Skeletal muscle tissue (tissue), 4 donors: ENCODE data around the gene HMCN1. TPM values are rescaled to one million over a fixed set of nuclear protein-coding genes. Genes with fewer than 3 reads are reported as not detected.
"Not testable (repeated sequence)": the region's sequence is repeated elsewhere in the genome, so short reads cannot be mapped to it uniquely, and the experiment has no call there.

Experiments
- H3K27ac ChIP-seq: one replicate; pipeline ENCODE4 v1.7.0; 2013; ENCODE audit warnings: mild to moderate bottlenecking, low read depth, low read length, inconsistent platforms
- H3K27me3 ChIP-seq, 3 donors: one replicate each; pipeline ENCODE4 v1.7.0; 2013; ENCODE audit warnings: low read length in 3 of 3; ENCODE audit not compliant: control insufficient read depth in 3 of 3, insufficient read depth in 3 of 3
- H3K36me3 ChIP-seq, 3 donors: one replicate each; pipeline ENCODE4 v1.7.0; 2013; ENCODE audit warnings: low read length in 3 of 3; ENCODE audit not compliant: control insufficient read depth in 3 of 3, insufficient read depth in 3 of 3
- H3K4me1 ChIP-seq, 3 donors: one replicate each; pipeline ENCODE4 v1.7.0; 2013; ENCODE audit warnings: low read length in 3 of 3, mild to moderate bottlenecking in 3 of 3; ENCODE audit not compliant: control insufficient read depth in 3 of 3, insufficient read depth in 3 of 3
- H3K4me3 ChIP-seq, 3 donors: one replicate each; pipeline ENCODE4 v1.7.0; 2013; ENCODE audit warnings: low read length in 3 of 3
- H3K9ac ChIP-seq, 3 donors: one replicate each; pipeline ENCODE4 v1.7.0; 2013; ENCODE audit warnings: low read length in 3 of 3, mild to moderate bottlenecking in 3 of 3, moderate library complexity in 2 of 3, low read depth in 1 of 3
- H3K9me3 ChIP-seq, 3 donors: one replicate each; pipeline ENCODE4 v1.7.0; 2013; ENCODE audit warnings: low read length in 3 of 3; ENCODE audit not compliant: control insufficient read depth in 3 of 3
- total RNA-seq: library from RNA; depleted of rRNA; stranded (reverse); fragments of >200 nt; gene quantifications from one replicate; pipeline ENCODE4 v1.2.3, GENCODE V29; 2014
- donor health status: Osteomylitis.

The HMCN1 gene
- total RNA-seq, 1 donor from 2014 or later: 16.7 TPM

- H3K9ac ChIP-seq: no peak overlapping the region
- no peaks in the 10 kb centered on the region for H3K27me3 ChIP-seq
- no peak overlapping the region for H3K4me3 ChIP-seq
Measured at GRCh38 chr1:185880330-185880729, 146.1 kb downstream of the HMCN1 start.

DNA sequence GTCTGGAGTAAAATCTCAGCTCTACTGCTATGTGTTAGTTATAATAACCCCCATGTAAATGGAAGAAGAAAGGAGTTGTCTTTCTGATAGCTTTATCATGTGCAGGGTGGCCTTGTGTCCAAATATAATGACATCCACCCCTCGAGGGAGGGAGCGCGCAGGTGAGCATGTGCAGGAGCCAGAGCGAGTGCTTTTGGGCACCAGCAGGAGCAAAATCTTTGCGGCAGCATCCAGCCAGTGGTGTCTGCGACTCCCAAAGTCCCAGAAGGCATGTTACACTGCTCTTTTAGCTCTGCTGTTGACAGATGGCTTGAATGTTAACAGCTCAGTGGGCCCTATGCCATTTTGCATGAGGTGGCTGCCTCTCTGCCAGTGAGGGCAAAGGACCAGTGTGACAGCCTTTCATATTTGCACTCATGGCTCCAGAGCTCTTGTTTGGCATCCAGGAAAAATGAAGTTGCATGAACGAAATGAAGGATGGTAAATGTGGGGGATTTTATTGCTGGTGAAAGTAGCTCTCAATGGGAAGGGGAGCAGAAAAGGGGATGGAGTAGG, 146.7 kb downstream of the HMCN1 start:
- no peaks in the 10 kb centered on the region for H3K36me3 ChIP-seq
- H3K9me3 ChIP-seq: no peaks in the 10 kb centered on the region
- H3K27me3 ChIP-seq: no peaks in the 10 kb centered on the region
- no peak overlapping the region for H3K9ac ChIP-seq
- H3K27ac ChIP-seq: no peak overlapping the region
- H3K4me3 ChIP-seq: no peak overlapping the region
- H3K4me1 ChIP-seq: no peaks in the 10 kb centered on the region

More at GRCh38 chr1:185880330-185880729, 146.1 kb downstream of the HMCN1 start:
- H3K9me3 ChIP-seq: no peaks in the 10 kb centered on the region
- H3K36me3 ChIP-seq: no peaks in the 10 kb centered on the region
- H3K27ac ChIP-seq: no peak overlapping the region
- H3K4me1 ChIP-seq: no peaks in the 10 kb centered on the region

GRCh38 chr1:185886046-185886445, 151.9 kb downstream of the HMCN1 start:
- Histone ChIP-seq H3K9me3 (no peaks in the 10 kb centered on the region), H3K27ac (no peak overlapping the region), H3K27me3 (no peaks in the 10 kb centered on the region), H3K36me3 (no peaks in the 10 kb centered on the region), H3K9ac (no peak overlapping the region), H3K4me3 (no peak overlapping the region), H3K4me1 (no peaks in the 10 kb centered on the region)

DNA sequence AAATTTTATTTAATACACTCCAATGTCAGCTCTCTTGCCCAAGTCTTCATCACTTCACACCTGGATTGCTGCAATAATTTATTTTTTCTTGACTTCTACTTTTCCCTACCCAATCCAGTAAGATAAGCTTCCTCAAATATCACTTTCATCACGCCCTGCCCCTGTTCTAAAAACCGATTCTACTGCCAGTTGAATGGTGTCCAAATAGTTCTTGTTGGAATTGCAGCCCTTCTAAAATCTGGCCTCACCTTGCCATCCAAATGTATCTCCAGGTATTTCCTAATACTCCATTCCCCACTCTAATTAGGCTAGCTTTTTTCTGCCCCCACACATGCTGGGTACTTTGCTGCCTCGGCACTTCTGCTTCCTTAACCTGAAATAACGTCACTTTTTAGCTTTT, 152.5 kb downstream of the HMCN1 start:
- Histone ChIP-seq H3K9ac (no peak overlapping the region), H3K9me3 (no peaks in the 10 kb centered on the region), H3K36me3 (no peaks in the 10 kb centered on the region), H3K4me1 (no peaks in the 10 kb centered on the region), H3K27ac (no peak overlapping the region), H3K4me3 (no peak overlapping the region), H3K27me3 (no peaks in the 10 kb centered on the region)

- not testable (repeated sequence) for H3K9me3 ChIP-seq, H3K4me1 ChIP-seq, H3K4me3 ChIP-seq, H3K36me3 ChIP-seq, H3K27me3 ChIP-seq, H3K27ac ChIP-seq, H3K9ac ChIP-seq
Measured at GRCh38 chr1:185892831-185893403, 158.7 kb downstream of the HMCN1 start.

DNA sequence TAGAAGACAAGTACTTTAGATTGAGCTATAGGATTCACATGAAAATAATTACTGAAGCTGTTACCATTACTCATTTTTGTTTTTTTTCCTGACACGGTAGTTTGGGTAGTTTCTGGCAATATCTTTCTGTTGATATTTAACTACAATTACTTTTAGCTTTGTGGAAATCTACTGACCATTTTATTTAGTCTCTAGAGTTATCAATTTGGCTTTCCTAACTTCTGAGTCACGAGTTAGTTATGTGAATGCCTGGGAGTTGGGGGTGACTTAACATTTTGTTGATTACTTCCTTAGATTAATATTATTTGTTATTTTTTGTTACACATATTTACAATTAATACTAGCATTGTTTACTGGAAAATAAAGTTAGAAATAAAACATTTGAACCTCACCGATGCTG, 160.6 kb downstream of the HMCN1 start:
- H3K27ac ChIP-seq: no peak overlapping the region
- H3K27me3 ChIP-seq: no peaks in the 10 kb centered on the region
- H3K4me3 ChIP-seq: no peak overlapping the region
- H3K36me3 ChIP-seq: no peaks in the 10 kb centered on the region
- no peaks in the 10 kb centered on the region for H3K4me1 ChIP-seq
- H3K9me3 ChIP-seq: no peaks in the 10 kb centered on the region
- no peak overlapping the region for H3K9ac ChIP-seq

DNA sequence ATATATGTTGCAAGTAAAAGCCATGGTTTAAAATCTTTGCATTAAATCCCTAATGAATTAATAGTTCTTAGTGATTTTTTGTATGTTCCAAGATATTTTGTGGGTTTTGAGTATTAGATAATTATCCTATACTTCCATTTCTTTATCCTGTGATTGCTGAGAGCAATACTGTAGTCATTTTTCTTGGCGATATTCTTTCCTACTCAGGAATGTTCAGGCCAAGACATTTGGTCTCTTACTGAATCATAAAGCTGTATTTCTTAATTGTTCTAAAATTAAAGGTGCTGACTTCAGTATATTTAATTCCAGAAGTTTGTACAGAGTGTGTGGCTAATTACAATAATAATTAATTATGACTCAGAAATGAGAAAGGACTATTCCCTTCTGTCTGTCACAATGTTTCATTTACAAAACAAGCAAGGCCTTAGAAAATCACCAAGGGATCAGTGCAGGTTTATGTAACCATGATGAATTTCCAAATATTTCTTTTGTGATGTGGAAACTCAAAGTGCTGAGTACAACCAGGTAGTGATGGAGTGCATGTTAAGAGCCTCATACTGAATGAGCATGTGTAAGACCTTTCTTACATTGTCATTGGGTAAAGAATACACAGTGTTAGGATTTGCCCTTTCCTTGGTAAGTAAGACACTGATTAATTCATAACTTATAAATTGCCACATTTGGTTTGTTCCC, 161.2 kb downstream of the HMCN1 start:
- Histone ChIP-seq H3K27ac (no peak overlapping the region), H3K4me1 (no peaks in the 10 kb centered on the region), H3K4me3 (no peak overlapping the region), H3K27me3 (no peaks in the 10 kb centered on the region), H3K36me3 (no peaks in the 10 kb centered on the region), H3K9me3 (no peaks in the 10 kb centered on the region), H3K9ac (no peak overlapping the region)

DNA sequence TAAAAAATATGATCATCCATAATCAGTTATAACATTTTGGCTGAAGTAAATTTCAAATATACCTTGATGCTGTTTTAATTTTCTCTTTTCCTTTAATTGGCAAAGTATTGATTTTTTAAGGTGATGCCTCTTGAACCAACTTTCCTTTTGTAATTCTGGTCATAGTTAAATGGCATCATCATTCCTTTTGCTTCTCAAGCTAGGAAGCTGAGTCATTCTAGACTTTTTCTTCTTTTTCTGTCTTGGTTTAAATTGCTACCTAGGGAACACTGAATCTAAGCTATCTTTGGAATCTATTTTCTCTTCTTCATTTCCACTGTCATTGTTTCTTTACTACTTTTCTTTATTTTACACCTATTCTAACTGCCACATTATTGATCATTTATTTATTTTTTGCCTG, 162.7 kb downstream of the HMCN1 start:
- Histone ChIP-seq H3K9ac (no peak overlapping the region), H3K36me3 (no peaks in the 10 kb centered on the region), H3K4me1 (no peaks in the 10 kb centered on the region)

DNA sequence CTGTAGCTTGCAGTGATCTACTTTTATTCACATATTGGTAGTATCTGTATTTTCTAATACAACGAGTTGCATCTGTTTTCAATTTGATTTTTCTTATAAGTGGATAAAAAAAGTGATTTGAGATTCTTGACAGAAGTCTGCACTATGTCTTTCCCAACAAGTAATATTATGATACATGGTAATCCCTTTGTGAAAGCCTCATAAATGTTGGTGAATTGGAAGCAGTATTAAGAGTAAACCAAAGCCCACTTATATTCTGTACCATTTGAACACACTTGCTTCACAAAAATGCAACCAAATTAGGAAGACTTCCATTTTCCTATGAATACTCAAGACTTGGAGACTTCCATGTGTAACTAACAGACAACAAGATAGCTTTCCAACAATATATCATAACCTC, 172.0 kb downstream of the HMCN1 start:
- no peak overlapping the region for H3K9ac ChIP-seq
- no peaks in the 10 kb centered on the region for H3K4me1 ChIP-seq
- no peaks in the 10 kb centered on the region for H3K9me3 ChIP-seq
- no peak overlapping the region for H3K27ac ChIP-seq
- H3K4me3 ChIP-seq: no peak overlapping the region
- H3K27me3 ChIP-seq: no peaks in the 10 kb centered on the region
- no peaks in the 10 kb centered on the region for H3K36me3 ChIP-seq

More for the DNA sequence above, 162.7 kb downstream of the HMCN1 start:
- no peaks in the 10 kb centered on the region for H3K9me3 ChIP-seq
- no peak overlapping the region for H3K27ac ChIP-seq
- H3K27me3 ChIP-seq: no peaks in the 10 kb centered on the region
- no peak overlapping the region for H3K4me3 ChIP-seq

- Histone ChIP-seq H3K27me3 (no peaks in the 10 kb centered on the region), H3K4me1 (no peaks in the 10 kb centered on the region), H3K4me3 (no peak overlapping the region), H3K36me3 (no peaks in the 10 kb centered on the region), H3K9me3 (no peaks in the 10 kb centered on the region), H3K9ac (no peak overlapping the region), H3K27ac (no peak overlapping the region)
Measured at GRCh38 chr1:185907246-185907645, 173.1 kb downstream of the HMCN1 start.
